ENCODE data around the gene RAET1L. TPM values are rescaled to one million over a fixed set of nuclear protein-coding genes. Genes with fewer than 3 reads are reported as not detected.

Gene RAET1L
- total RNA-seq, 1 experiment from 2014 or later = not detected

GRCh38 chr6:150044621-150045145 is 19.4 kb upstream of the RAET1L start:
- ChIA-PET POLR2A (no interaction called here), CTCF (interaction anchor here (1.3 kb wide), 1 partner anchor 26 kb away, joined by 4 read pairs; no protein-coding TSS in a partner anchor)
- H3K4me1 Mint-ChIP-seq = no peaks in the 10 kb centered on the region
- TF ChIP-seq FOXJ3 (CRISPR knock-in tag; IDR thresholded peaks at IDR 0.05; ENCODE audit: borderline replicate concordance) (no peak), ELF4 (CRISPR knock-in tag; IDR thresholded peaks at IDR 0.05; ENCODE audit: low read depth) (no peak), TCF7 (CRISPR knock-in tag; IDR thresholded peaks at IDR 0.05; ENCODE audit: low read depth) (no peak), OVOL2 (CRISPR knock-in tag; IDR thresholded peaks at IDR 0.05; ENCODE audit: borderline replicate concordance) (no peak), JUN (CRISPR knock-in tag; IDR thresholded peaks at IDR 0.05) (no peak), AFF4 (CRISPR knock-in tag; IDR thresholded peaks at IDR 0.05; ENCODE audit: borderline replicate concordance) (no peak), STAT6 (CRISPR knock-in tag; conservative IDR thresholded peaks at IDR 0.05; ENCODE audit: low read depth) (no peak), MAX (CRISPR knock-in tag; IDR thresholded peaks at IDR 0.05) (no peak), USF2 (CRISPR knock-in tag; IDR thresholded peaks at IDR 0.05) (no peak), ZNF396 (CRISPR knock-in tag; IDR thresholded peaks at IDR 0.05; ENCODE audit: borderline replicate concordance) (no peak), FOXK1 (CRISPR knock-in tag; IDR thresholded peaks at IDR 0.05) (no peak), MYBL2 (CRISPR knock-in tag; IDR thresholded peaks at IDR 0.05) (no peak), ZNF512 (CRISPR knock-in tag; IDR thresholded peaks at IDR 0.05; ENCODE audit: borderline replicate concordance) (no peak)
- ATAC-seq = no peak
- no peak for DNase-seq (ENCODE audit: low spot score)
- H3K27ac Mint-ChIP-seq = no peak overlapping the region
- no peak overlapping the region for H3K4me3 Mint-ChIP-seq
- H3K9me3 Mint-ChIP-seq = no peaks in the 10 kb centered on the region
- no peaks in the 10 kb centered on the region for H3K36me3 Mint-ChIP-seq
- H3K27me3 Mint-ChIP-seq (ENCODE audit: low read depth) = peaks cover 56% of the 10 kb centered on the region

GRCh38 chr6:150043501-150044412 is 18.4 kb upstream of the RAET1L start:
- Mint-ChIP-seq H3K27me3 (ENCODE audit: low read depth) (peaks cover 62% of the 10 kb centered on the region), H3K36me3 (no peaks in the 10 kb centered on the region), H3K9me3 (no peaks in the 10 kb centered on the region), H3K4me3 (no peak overlapping the region), H3K27ac (no peak overlapping the region), H3K4me1 (no peaks in the 10 kb centered on the region)
- ChIA-PET CTCF (interaction anchor here (1.3 kb wide), 1 partner anchor 27 kb away, joined by 3 read pairs; no protein-coding TSS in a partner anchor), POLR2A (no interaction called here)
- no peak for DNase-seq (ENCODE audit: low spot score)
- ATAC-seq = no peak
- TF ChIP-seq FOXJ3 (CRISPR knock-in tag; IDR thresholded peaks at IDR 0.05; ENCODE audit: borderline replicate concordance) = no peak
- TF ChIP-seq NR2C2 (CRISPR knock-in tag; IDR thresholded peaks at IDR 0.05) = no peak
- TF ChIP-seq MAX (CRISPR knock-in tag; IDR thresholded peaks at IDR 0.05) = no peak
- no peak for TF ChIP-seq PREB (CRISPR knock-in tag; IDR thresholded peaks at IDR 0.05; ENCODE audit: borderline replicate concordance)
- TF ChIP-seq FOXP4 (CRISPR knock-in tag; IDR thresholded peaks at IDR 0.05) = no peak
- TF ChIP-seq ZNF396 (CRISPR knock-in tag; IDR thresholded peaks at IDR 0.05; ENCODE audit: borderline replicate concordance) = no peak
- no peak for TF ChIP-seq ZNF121 (CRISPR knock-in tag; IDR thresholded peaks at IDR 0.05)
- TF ChIP-seq NR1H2 (CRISPR knock-in tag; IDR thresholded peaks at IDR 0.05) = no peak

Data from WTC11 (cell line).